HCT116 (cell line): ENCODE results near the gene BTBD10. TPM values are rescaled to one million over a fixed set of nuclear protein-coding genes. Genes with fewer than 3 reads are reported as not detected.

Source experiments
- ATAC-seq: fragments of 200-7000 bp; cut with Tn5 transposase; 2 replicates; pipeline ENCODE4 v1.9.1; 2020; ENCODE audit warnings: mild to moderate bottlenecking, moderate library complexity
- BruUV-seq: library from RNA; stranded (reverse); fragments of 400-500 nt; replicated peaks from 2 replicates; lab custom pipeline; 2021; lab: Mats Ljungman, UMichigan
- CTCF ChIA-PET: fragments of 300-600 bp; sonication (Branson Sonifier 250); formaldehyde crosslinking; loops from one replicate; lab custom pipeline; 2021; ENCODE audit warnings: antibody characterized with exemption; lab: Charles Lee
- POLR2A ChIA-PET: fragments of 300-600, 350-600 bp; sonication (Branson Sonifier 250); formaldehyde crosslinking; loops from one replicate; lab custom pipeline; 2021; ENCODE audit warnings: antibody characterized with exemption; lab: Charles Lee
- RAD21 ChIA-PET, 2 experiments: fragments of 300-600 bp; sonication (Branson Sonifier 250); formaldehyde crosslinking; loops; one replicate each; lab custom pipeline; 2023; ENCODE audit warnings: low total read pairs in 2 of 2; ENCODE audit not compliant: uncharacterized antibody in 2 of 2, unreplicated experiment in 2 of 2, low non-redundant PET in 1 of 2; lab: Charles Lee
- DNase-seq: peaks from one replicate; pipeline ENCODE4 v3.0.0-alpha.2; 2010; ENCODE audit warnings: low read depth, low spot score
- H2AFZ ChIP-seq: fragments of 200-600 bp; shearing (Covaris generic), sonication (generic); 2 replicates; pipeline ENCODE4 v1.6.1; 2017; ENCODE audit warnings: low read depth, mixed run types, mixed read lengths, antibody characterized with exemption, low read length; ENCODE audit not compliant: poor library complexity, severe bottlenecking
- H3K27ac ChIP-seq: 2 replicates; pipeline ENCODE4 v1.5.1; 2012; ENCODE audit warnings: low read depth, low read length
- H3K27me3 ChIP-seq: fragments of 200-600 bp; sonication (generic); 2 replicates; pipeline ENCODE4 v1.6.1; 2016; ENCODE audit warnings: mixed run types, low read length, mixed read lengths; ENCODE audit not compliant: insufficient read depth
- H3K36me3 ChIP-seq, 2 experiments: fragments of 200-500 bp in 1 of 2; fragments of 200-600 bp in 1 of 2; sonication (Bioruptor generic) in 1 of 2; sonication (generic) in 1 of 2; 2 replicates each; pipeline versions ENCODE4 v1.5.1 to v1.6.1; 2014 to 2016; ENCODE audit warnings: low read length in 2 of 2, inconsistent platforms in 1 of 2, mixed read lengths in 1 of 2, mixed run types in 1 of 2; ENCODE audit not compliant: insufficient read depth in 2 of 2, control insufficient read depth in 1 of 2
- H3K4me1 ChIP-seq, 2 experiments: fragments of 200-600 bp in 1 of 2; sonication (generic) in 1 of 2; 2 replicates each; pipeline versions ENCODE4 v1.5.1 to v1.6.1; 2012 to 2017; ENCODE audit warnings: low read length in 2 of 2, inconsistent platforms in 1 of 2, mild to moderate bottlenecking in 1 of 2, mixed read lengths in 1 of 2, mixed run types in 1 of 2, moderate library complexity in 1 of 2; ENCODE audit not compliant: insufficient read depth in 2 of 2, control insufficient read depth in 1 of 2
- H3K4me2 ChIP-seq: fragments of 200-600 bp; sonication (generic); 2 replicates; pipeline ENCODE4 v1.6.1; 2017; ENCODE audit warnings: mixed run types, low read length, mixed read lengths
- H3K4me3 ChIP-seq, 2 experiments: fragments of 200-600 bp in 1 of 2; sonication (generic) in 1 of 2; replicated peaks in 1 of 2; 2 replicates each; pipeline ENCODE4 v1.5.1; 2011 to 2016; ENCODE audit warnings: low read length in 2 of 2, control low read depth in 1 of 2, low read depth in 1 of 2, mild to moderate bottlenecking in 1 of 2, mixed read lengths in 1 of 2, mixed run types in 1 of 2
- H3K79me2 ChIP-seq: fragments of 200-600 bp; sonication (generic); 2 replicates; pipeline ENCODE4 v1.6.1; 2017; ENCODE audit warnings: mild to moderate bottlenecking, mixed run types, low read length, moderate library complexity, mixed read lengths; ENCODE audit not compliant: insufficient read depth
- H3K9ac ChIP-seq: fragments of 200-600 bp; sonication (generic); 2 replicates; pipeline ENCODE4 v1.6.1; 2016; ENCODE audit warnings: low read length, mixed read lengths
- H3K9me2 ChIP-seq: fragments of 200-600 bp; sonication (generic), shearing (Covaris generic); 2 replicates; pipeline ENCODE4 v1.6.1; 2017; ENCODE audit warnings: mixed run types, mild to moderate bottlenecking, moderate library complexity; ENCODE audit not compliant: insufficient read depth
- H3K9me3 ChIP-seq, 2 experiments: fragments of 200-500 bp in 1 of 2; fragments of 200-600 bp in 1 of 2; sonication (Bioruptor generic) in 1 of 2; sonication (generic) in 1 of 2; 2 replicates each; pipeline ENCODE4 v1.6.1; 2014 to 2017; ENCODE audit warnings: low read length in 2 of 2, mixed read lengths in 2 of 2, inconsistent platforms in 1 of 2, low read depth in 1 of 2, mild to moderate bottlenecking in 1 of 2, mixed run types in 1 of 2, moderate library complexity in 1 of 2; ENCODE audit not compliant: control insufficient read depth in 1 of 2, insufficient read depth in 1 of 2
- H4K20me1 ChIP-seq: fragments of 200-600 bp; sonication (generic), shearing (Covaris generic); 2 replicates; pipeline ENCODE4 v1.6.1; 2017; ENCODE audit warnings: mixed run types, mild to moderate bottlenecking, moderate library complexity; ENCODE audit not compliant: insufficient read depth
- CBX3 ChIP-seq: IDR thresholded peaks from 2 replicates; pipeline ENCODE4 v1.6.1; 2012; ENCODE audit warnings: low read depth
- CEBPB ChIP-seq: IDR thresholded peaks from 2 replicates; pipeline ENCODE4 v1.6.1; 2012; ENCODE audit warnings: low read depth
- CTCF ChIP-seq, 3 experiments: fragments of 200-600 bp in 1 of 3; sonication (generic) in 1 of 3; IDR thresholded peaks in 2 of 3; conservative IDR thresholded peaks in 1 of 3; 2 replicates each; pipeline ENCODE4 v1.5.1; 2012 to 2017; ENCODE audit warnings: low read depth in 2 of 3, low read length in 2 of 3, antibody characterized with exemption in 1 of 3, borderline replicate concordance in 1 of 3, control low read depth in 1 of 3, mild to moderate bottlenecking in 1 of 3, mixed read lengths in 1 of 3, mixed run types in 1 of 3, moderate library complexity in 1 of 3; ENCODE audit not compliant: insufficient read depth in 1 of 3
- ELF1 ChIP-seq: IDR thresholded peaks from 2 replicates; pipeline ENCODE4 v1.6.1; 2012; ENCODE audit warnings: low read depth, borderline replicate concordance
- FOSL1 ChIP-seq: IDR thresholded peaks from 2 replicates; pipeline ENCODE4 v1.6.1; 2012; ENCODE audit warnings: low read depth
- JUND ChIP-seq: IDR thresholded peaks from 2 replicates; pipeline ENCODE4 v1.6.1; 2012
- MAX ChIP-seq: IDR thresholded peaks from 2 replicates; pipeline ENCODE4 v1.6.1; 2012
- POLR2A ChIP-seq: IDR thresholded peaks from 2 replicates; pipeline ENCODE4 v1.7.0; 2011; ENCODE audit warnings: borderline replicate concordance; ENCODE audit not compliant: insufficient read depth, insufficient read length; ENCODE audit errors: extremely low read depth
- POLR2AphosphoS5 ChIP-seq: IDR thresholded peaks from 2 replicates; pipeline ENCODE4 v1.6.1; 2011; ENCODE audit warnings: mild to moderate bottlenecking, low read depth, low read length, moderate library complexity
- RAD21 ChIP-seq: IDR thresholded peaks from 2 replicates; pipeline ENCODE4 v1.6.1; 2012; ENCODE audit warnings: low read depth, mild to moderate bottlenecking
- SIN3A ChIP-seq: IDR thresholded peaks from 2 replicates; pipeline ENCODE4 v1.6.1; 2012; ENCODE audit warnings: low read depth
- SP1 ChIP-seq: IDR thresholded peaks from 2 replicates; pipeline ENCODE4 v1.6.1; 2012; ENCODE audit warnings: low read depth
- SRF ChIP-seq: IDR thresholded peaks from 2 replicates; pipeline ENCODE4 v1.6.1; 2012; ENCODE audit warnings: low read depth
- TCF7L2 ChIP-seq: IDR thresholded peaks from 2 replicates; pipeline ENCODE4 v1.7.0; 2011; ENCODE audit warnings: borderline replicate concordance, inconsistent platforms; ENCODE audit not compliant: insufficient read depth, insufficient read length; ENCODE audit errors: extremely low read depth
- YY1 ChIP-seq: IDR thresholded peaks from 2 replicates; pipeline ENCODE4 v1.6.1; 2011; ENCODE audit warnings: low read length, low read depth, moderate library complexity, mild to moderate bottlenecking; ENCODE audit not compliant: insufficient replicate concordance; ENCODE audit errors: extremely low read depth
- ZBTB33 ChIP-seq: IDR thresholded peaks from 2 replicates; pipeline ENCODE4 v1.6.1; 2011; ENCODE audit warnings: mild to moderate bottlenecking, low read length, moderate library complexity; ENCODE audit not compliant: insufficient replicate concordance; ENCODE audit errors: extremely low read depth
- ZFX ChIP-seq: fragments of 450-650 bp; IDR thresholded peaks from 2 replicates; pipeline ENCODE4 v1.6.1; 2017
- ZNF274 ChIP-seq: fragments of 200-500 bp; sonication (Bioruptor generic); IDR thresholded peaks from 2 replicates; pipeline ENCODE4 v1.6.1; 2014; ENCODE audit warnings: mild to moderate bottlenecking, low read depth, low read length, inconsistent platforms
- intact Hi-C: fragments of 100-400 bp; cut with micrococcal nuclease; formaldehyde crosslinking; loops from 2 replicates; pipeline ENCODE4 v1.10.0; 2022
- total RNA-seq: library from RNA; stranded (reverse); gene quantifications from one replicate; pipeline ENCODE4 v1.2.1, GENCODE V29; 2021; ENCODE audit not compliant: unreplicated experiment
- TF ChIP-seq, protein P1 (sequence below): IDR thresholded peaks from 2 replicates; pipeline ENCODE4 v1.6.1; 2012; ENCODE audit warnings: low read depth
- TF ChIP-seq, protein P2 (sequence below): IDR thresholded peaks from 2 replicates; pipeline ENCODE4 v1.6.1; 2012

BTBD10 gene
- total RNA-seq, 1 experiment from 2014 or later, result 17.0 TPM

DNA sequence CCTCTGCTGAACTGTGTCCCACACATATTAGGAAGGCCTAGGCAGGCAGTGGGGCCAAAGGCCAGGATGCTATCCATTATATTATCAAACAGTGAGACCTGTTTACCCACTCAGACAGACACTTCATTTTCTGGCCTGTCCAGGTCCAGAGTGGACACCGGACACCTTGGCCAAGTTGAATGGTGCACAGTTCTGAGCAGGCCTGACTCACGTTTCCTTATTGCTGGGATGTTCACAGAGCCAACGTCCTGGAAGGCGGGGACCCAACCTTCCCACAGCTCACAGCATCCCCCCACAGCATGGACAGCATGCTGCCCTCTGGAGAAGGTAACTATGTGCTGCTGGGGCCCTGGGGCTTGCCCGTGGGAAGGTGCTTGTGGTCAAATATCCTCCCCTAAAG, 86.6 kb downstream of the BTBD10 start:
- Histone ChIP-seq H3K4me3 (no peak overlapping the region), H3K4me2 (no peak overlapping the region), H3K4me1 (no peaks in the 10 kb centered on the region), H3K9ac (no peak overlapping the region), H3K9me3 (no peaks in the 10 kb centered on the region), H3K9me2 (no peaks in the 10 kb centered on the region), H2AFZ (no peak overlapping the region), H4K20me1 (no peaks in the 10 kb centered on the region), H3K27ac (no peak overlapping the region), H3K36me3 (peaks cover 4 to 7% of the 10 kb centered on the region in 2 experiments; a peak in 2 of 4 replicates), H3K27me3 (no peaks in the 10 kb centered on the region), H3K79me2 (no peaks in the 10 kb centered on the region)
- DNase-seq (no peak), ATAC-seq (no peak)
- POLR2A ChIA-PET, result no interaction called here
- CTCF ChIA-PET, result interaction anchor here (1.1 to 2.9 kb wide), 3 partner anchors 10 to 166 kb away, joined by 3 to 6 read pairs (median 3); no protein-coding TSS in a partner anchor
- BruUV-seq, result no TSS peak
- RAD21 ChIA-PET, result no interaction called here
- TF ChIP-seq MAX (no peak), POLR2A (no peak), SRF (no peak), SP1 (no peak), CTCF (IDR thresholded peaks at IDR 0.05 in 2 of 3, conservative IDR thresholded peaks at IDR 0.05 in 1 of 3; ENCODE audit: borderline replicate concordance in 1 of 3, insufficient read depth in 1 of 3, low read depth in 2 of 3, low read length in 2 of 3) (no peak), TCF7L2 (no peak), CEBPB (no peak), JUND (no peak), ZBTB33 (no peak), CBX3 (no peak), ZFX (no peak), FOSL1 (no peak), POLR2AphosphoS5 (no peak), RAD21 (no peak), YY1 (no peak), ZNF274 (no peak), SIN3A (no peak), ELF1 (no peak)
- TF ChIP-seq, protein P1, sequence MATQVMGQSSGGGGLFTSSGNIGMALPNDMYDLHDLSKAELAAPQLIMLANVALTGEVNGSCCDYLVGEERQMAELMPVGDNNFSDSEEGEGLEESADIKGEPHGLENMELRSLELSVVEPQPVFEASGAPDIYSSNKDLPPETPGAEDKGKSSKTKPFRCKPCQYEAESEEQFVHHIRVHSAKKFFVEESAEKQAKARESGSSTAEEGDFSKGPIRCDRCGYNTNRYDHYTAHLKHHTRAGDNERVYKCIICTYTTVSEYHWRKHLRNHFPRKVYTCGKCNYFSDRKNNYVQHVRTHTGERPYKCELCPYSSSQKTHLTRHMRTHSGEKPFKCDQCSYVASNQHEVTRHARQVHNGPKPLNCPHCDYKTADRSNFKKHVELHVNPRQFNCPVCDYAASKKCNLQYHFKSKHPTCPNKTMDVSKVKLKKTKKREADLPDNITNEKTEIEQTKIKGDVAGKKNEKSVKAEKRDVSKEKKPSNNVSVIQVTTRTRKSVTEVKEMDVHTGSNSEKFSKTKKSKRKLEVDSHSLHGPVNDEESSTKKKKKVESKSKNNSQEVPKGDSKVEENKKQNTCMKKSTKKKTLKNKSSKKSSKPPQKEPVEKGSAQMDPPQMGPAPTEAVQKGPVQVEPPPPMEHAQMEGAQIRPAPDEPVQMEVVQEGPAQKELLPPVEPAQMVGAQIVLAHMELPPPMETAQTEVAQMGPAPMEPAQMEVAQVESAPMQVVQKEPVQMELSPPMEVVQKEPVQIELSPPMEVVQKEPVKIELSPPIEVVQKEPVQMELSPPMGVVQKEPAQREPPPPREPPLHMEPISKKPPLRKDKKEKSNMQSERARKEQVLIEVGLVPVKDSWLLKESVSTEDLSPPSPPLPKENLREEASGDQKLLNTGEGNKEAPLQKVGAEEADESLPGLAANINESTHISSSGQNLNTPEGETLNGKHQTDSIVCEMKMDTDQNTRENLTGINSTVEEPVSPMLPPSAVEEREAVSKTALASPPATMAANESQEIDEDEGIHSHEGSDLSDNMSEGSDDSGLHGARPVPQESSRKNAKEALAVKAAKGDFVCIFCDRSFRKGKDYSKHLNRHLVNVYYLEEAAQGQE, result no peak
- TF ChIP-seq, protein P2, sequence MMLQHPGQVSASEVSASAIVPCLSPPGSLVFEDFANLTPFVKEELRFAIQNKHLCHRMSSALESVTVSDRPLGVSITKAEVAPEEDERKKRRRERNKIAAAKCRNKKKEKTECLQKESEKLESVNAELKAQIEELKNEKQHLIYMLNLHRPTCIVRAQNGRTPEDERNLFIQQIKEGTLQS, result no peak
- intact Hi-C loops, result no loop called here
